HEK293 (cell line): ENCODE data around the gene SERPINB6.

Experiments
- CTCF ChIA-PET: fragments of 350-600 bp; formaldehyde crosslinking; extraction: SDS; loops from one replicate; lab custom pipeline; 2021; ENCODE audit warnings: antibody characterized with exemption; lab: Yijun Ruan, JAX
- POLR2A ChIA-PET: fragments of 300-600 bp; formaldehyde crosslinking; extraction: SDS; loops from one replicate; lab custom pipeline; 2020; ENCODE audit warnings: antibody characterized with exemption, inconsistent platforms; lab: Yijun Ruan, JAX
- H3K27ac ChIP-seq: fragments of 200-500 bp; sonication (Bioruptor generic); 2 replicates; pipeline ENCODE4 v1.5.1; 2014; ENCODE audit warnings: low read depth, low read length, control low read depth, inconsistent platforms; ENCODE audit errors: extremely low read depth
- H3K36me3 ChIP-seq, 2 experiments: fragments of 200-500 bp in 1 of 2; sonication (Bioruptor generic) in 1 of 2; 1 replicate in 1 of 2; 2 replicates in 1 of 2; pipeline ENCODE4 v1.5.1; 2014 to 2017; ENCODE audit warnings: inconsistent platforms in 2 of 2, low read length in 2 of 2; ENCODE audit not compliant: control insufficient read depth in 2 of 2, insufficient read depth in 1 of 2
- H3K4me1 ChIP-seq: fragments of 200-500 bp; sonication (Bioruptor generic); 2 replicates; pipeline ENCODE4 v1.5.1; 2014; ENCODE audit warnings: mild to moderate bottlenecking, low read length, inconsistent platforms; ENCODE audit not compliant: control insufficient read depth, insufficient read depth
- H3K4me3 ChIP-seq: 2 replicates; pipeline ENCODE4 v1.5.1; 2011; ENCODE audit warnings: low read depth, mild to moderate bottlenecking, control low read depth, low read length, moderate library complexity
- H3K9me3 ChIP-seq: fragments of 200-500 bp; sonication (Bioruptor generic); 2 replicates; pipeline ENCODE4 v1.5.1; 2014; ENCODE audit warnings: low read depth, low read length, inconsistent platforms; ENCODE audit not compliant: control insufficient read depth, insufficient read depth
- PRDM1 ChIP-seq: fragments of 450-650 bp; formaldehyde crosslinking; IDR thresholded peaks from 2 replicates; pipeline ENCODE4; 2016; ENCODE audit warnings: missing biosample characterization, missing genetic modification characterization
- PRDM2 ChIP-seq: fragments of 450-650 bp; formaldehyde crosslinking; IDR thresholded peaks from 2 replicates; pipeline ENCODE4 v1.5.1; 2016; ENCODE audit warnings: missing biosample characterization, missing genetic modification characterization, borderline replicate concordance
- PRDM4 ChIP-seq: fragments of 450-650 bp; formaldehyde crosslinking; IDR thresholded peaks from 2 replicates; pipeline ENCODE4 v1.5.1; 2017; ENCODE audit warnings: missing biosample characterization, missing genetic modification characterization
- ZBTB1 ChIP-seq: fragments of 450-650 bp; formaldehyde crosslinking; IDR thresholded peaks from 2 replicates; pipeline ENCODE4 v1.5.1; 2016; ENCODE audit warnings: missing biosample characterization, missing genetic modification characterization
- ZFHX2 ChIP-seq: fragments of 450-650 bp; formaldehyde crosslinking; conservative IDR thresholded peaks from 2 replicates; pipeline ENCODE4 v1.5.1; 2016; ENCODE audit warnings: missing biosample characterization, missing genetic modification characterization
- ZNF169 ChIP-seq: fragments of 450-650 bp; formaldehyde crosslinking; IDR thresholded peaks from 2 replicates; pipeline ENCODE4 v1.5.1; 2016; ENCODE audit warnings: missing biosample characterization, missing genetic modification characterization
- ZNF175 ChIP-seq: fragments of 450-650 bp; formaldehyde crosslinking; IDR thresholded peaks from 2 replicates; pipeline ENCODE4 v1.5.1; 2016; ENCODE audit warnings: missing biosample characterization, missing genetic modification characterization
- ZNF18 ChIP-seq: fragments of 450-650 bp; formaldehyde crosslinking; IDR thresholded peaks from 2 replicates; pipeline ENCODE4 v1.5.1; 2016; ENCODE audit warnings: missing biosample characterization, missing genetic modification characterization
- ZNF19 ChIP-seq: fragments of 450-650 bp; formaldehyde crosslinking; IDR thresholded peaks from 2 replicates; pipeline ENCODE4; 2016; ENCODE audit warnings: missing biosample characterization, missing genetic modification characterization, low read depth
- ZNF341 ChIP-seq: fragments of 450-650 bp; formaldehyde crosslinking; IDR thresholded peaks from 2 replicates; pipeline ENCODE4; 2016; ENCODE audit warnings: low read depth, missing biosample characterization, missing genetic modification characterization
- ZNF362 ChIP-seq: fragments of 450-650 bp; formaldehyde crosslinking; IDR thresholded peaks from 2 replicates; pipeline ENCODE4 v1.5.1; 2016; ENCODE audit warnings: missing biosample characterization, missing genetic modification characterization
- ZNF645 ChIP-seq: fragments of 450-650 bp; formaldehyde crosslinking; IDR thresholded peaks from 2 replicates; pipeline ENCODE4; 2016; ENCODE audit warnings: missing biosample characterization, missing genetic modification characterization
- ZSCAN4 ChIP-seq: fragments of 450-650 bp; formaldehyde crosslinking; IDR thresholded peaks from 2 replicates; pipeline ENCODE4 v1.5.1; 2017; ENCODE audit warnings: missing biosample characterization, missing genetic modification characterization

SERPINB6 gene

GRCh38 chr6:2978923-2979322, 7.6 kb upstream of the SERPINB6 start:
- no peaks in the 10 kb centered on the region for H3K4me1 ChIP-seq
- CTCF ChIA-PET: interaction anchor here (0.6 to 3.7 kb wide), 4 partner anchors 10 to 212 kb away, joined by 3 to 22 read pairs (median 8); no protein-coding TSS in a partner anchor

GRCh38 chr6:2977799-2978590, 6.6 kb upstream of the SERPINB6 start:
- Histone ChIP-seq H3K27ac (no peak overlapping the region), H3K9me3 (no peaks in the 10 kb centered on the region), H3K4me1 (no peaks in the 10 kb centered on the region), H3K4me3 (no peak overlapping the region), H3K36me3 (no peaks in the 10 kb centered on the region)
- TF ChIP-seq PRDM1: 0 out of 2 replicates have a peak, but pooled peaks have one; percentile 7
- TF ChIP-seq PRDM4 (tag by site-specific recombination): no peak
- ChIA-PET POLR2A (interaction anchor here (2.0 kb wide), 1 partner anchor 11 kb away, joined by 7 read pairs; no protein-coding TSS in a partner anchor), CTCF (interaction anchor here (0.6 to 5.3 kb wide), 8 partner anchors 8 to 132 kb away, joined by 3 to 22 read pairs (median 6); no protein-coding TSS in a partner anchor)

More at GRCh38 chr6:2978923-2979322, 7.6 kb upstream of the SERPINB6 start:
- H3K27ac ChIP-seq: no peak overlapping the region
- H3K9me3 ChIP-seq: no peaks in the 10 kb centered on the region
- peak; percentile 70; the same call in 1 of the 2 replicates for TF ChIP-seq ZNF362 (tag by site-specific recombination)
- no peak for TF ChIP-seq ZNF645 (tag by site-specific recombination)
- no peaks in the 10 kb centered on the region for H3K36me3 ChIP-seq
- no peak overlapping the region for H3K4me3 ChIP-seq
- POLR2A ChIA-PET: interaction anchor here (2.0 kb wide), 1 partner anchor 10 kb away, joined by 7 read pairs; no protein-coding TSS in a partner anchor

- ChIA-PET CTCF (interaction anchor here (0.6 to 5.3 kb wide), 6 partner anchors 9 to 131 kb away, joined by 3 to 22 read pairs (median 8); no protein-coding TSS in a partner anchor), POLR2A (interaction anchor here (2.0 to 3.2 kb wide), 2 partner anchors 12 kb away, joined by 7 to 11 read pairs; no protein-coding TSS in a partner anchor)
- Histone ChIP-seq H3K9me3 (no peaks in the 10 kb centered on the region), H3K4me1 (no peaks in the 10 kb centered on the region), H3K27ac (no peak overlapping the region), H3K4me3 (no peak overlapping the region), H3K36me3 (no peaks in the 10 kb centered on the region)
- TF ChIP-seq ZNF18 (tag by site-specific recombination) (no peak), ZSCAN4 (tag by site-specific recombination) (no peak), ZNF341 (tag by site-specific recombination) (no peak), ZFHX2 (tag by site-specific recombination) (no peak), ZNF175 (tag by site-specific recombination) (no peak), ZNF169 (no peak), PRDM2 (tag by site-specific recombination) (no peak), ZBTB1 (tag by site-specific recombination) (no peak), ZNF19 (tag by site-specific recombination) (no peak)
These were observed 5.9 kb upstream of the SERPINB6 start for GRCh38 chr6:2977290-2977689.
